ENCODE measurements around the gene ANAPC2.

- TF ChIP-seq, protein P1, sequence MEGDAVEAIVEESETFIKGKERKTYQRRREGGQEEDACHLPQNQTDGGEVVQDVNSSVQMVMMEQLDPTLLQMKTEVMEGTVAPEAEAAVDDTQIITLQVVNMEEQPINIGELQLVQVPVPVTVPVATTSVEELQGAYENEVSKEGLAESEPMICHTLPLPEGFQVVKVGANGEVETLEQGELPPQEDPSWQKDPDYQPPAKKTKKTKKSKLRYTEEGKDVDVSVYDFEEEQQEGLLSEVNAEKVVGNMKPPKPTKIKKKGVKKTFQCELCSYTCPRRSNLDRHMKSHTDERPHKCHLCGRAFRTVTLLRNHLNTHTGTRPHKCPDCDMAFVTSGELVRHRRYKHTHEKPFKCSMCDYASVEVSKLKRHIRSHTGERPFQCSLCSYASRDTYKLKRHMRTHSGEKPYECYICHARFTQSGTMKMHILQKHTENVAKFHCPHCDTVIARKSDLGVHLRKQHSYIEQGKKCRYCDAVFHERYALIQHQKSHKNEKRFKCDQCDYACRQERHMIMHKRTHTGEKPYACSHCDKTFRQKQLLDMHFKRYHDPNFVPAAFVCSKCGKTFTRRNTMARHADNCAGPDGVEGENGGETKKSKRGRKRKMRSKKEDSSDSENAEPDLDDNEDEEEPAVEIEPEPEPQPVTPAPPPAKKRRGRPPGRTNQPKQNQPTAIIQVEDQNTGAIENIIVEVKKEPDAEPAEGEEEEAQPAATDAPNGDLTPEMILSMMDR (IDR thresholded peaks at IDR 0.05 in 4 of 5, conservative IDR thresholded peaks at IDR 0.05 in 1 of 5), result no peak
- no peak for TF ChIP-seq POLR2A (IDR thresholded peaks at IDR 0.05)
Observed at GRCh38 chr9:137138722-137139467, 49.5 kb downstream of the ANAPC2 start, which contains the start of gene GRIN1.

All from gastrocnemius medialis (tissue), 4 donors.